ENCODE data around the gene SUGCT.

SUGCT gene

GRCh38 chr7:40654171-40654570 lies 519.4 kb downstream of the SUGCT start:
- Histone ChIP-seq H4K20me1 (no peaks in the 10 kb centered on the region), H3K27ac (no peak overlapping the region), H3K9me3 (replicated peaks in 1 of 11) (peaks cover 0 to 9% (median 5%) of the 10 kb centered on the region in 11 experiments; a peak in 6 of 22 replicates), H3K4me3 (no peak overlapping the region), H3K4me2 (no peak overlapping the region), H3K4me1 (no peaks in the 10 kb centered on the region), H3K36me3 (no peaks in the 10 kb centered on the region), H3K27me3 (no peaks in the 10 kb centered on the region), H3K9ac (no peak overlapping the region)
- TF ChIP-seq Cebpa-rat (IDR thresholded peaks at IDR 0.05): no peak

DNA sequence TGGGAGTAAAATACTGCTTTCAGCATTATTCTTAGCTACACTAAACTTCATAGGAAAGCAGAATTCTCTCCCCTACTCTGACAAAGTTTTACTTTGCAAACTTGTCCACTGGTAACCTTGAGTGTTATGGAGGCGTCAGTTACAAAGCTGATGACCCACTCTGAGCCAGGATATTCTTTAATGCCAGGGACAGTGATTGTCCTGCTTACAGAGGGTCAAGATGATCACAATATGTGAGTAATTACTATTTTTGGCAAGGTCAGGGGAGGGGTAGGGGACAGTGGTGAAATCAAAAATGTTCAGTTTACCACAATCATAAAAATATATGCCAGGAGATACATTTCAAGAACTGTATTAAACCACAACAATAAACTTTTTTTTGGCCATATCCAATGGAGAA lies 520.6 kb downstream of the SUGCT start:
- H4K20me1 ChIP-seq: no peaks in the 10 kb centered on the region
- H3K27ac ChIP-seq: no peak overlapping the region
- H3K4me2 ChIP-seq: no peak overlapping the region
- no peak overlapping the region for H3K9ac ChIP-seq
- no peak for TF ChIP-seq Cebpa-rat (IDR thresholded peaks at IDR 0.05)
- peaks cover 0 to 9% (median 5%) of the 10 kb centered on the region in 11 experiments; a peak in 6 of 22 replicates for H3K9me3 ChIP-seq (replicated peaks in 1 of 11)
- no peaks in the 10 kb centered on the region for H3K36me3 ChIP-seq
- H3K4me1 ChIP-seq: no peaks in the 10 kb centered on the region
- no peak overlapping the region for H3K4me3 ChIP-seq
- no peaks in the 10 kb centered on the region for H3K27me3 ChIP-seq

- Histone ChIP-seq H3K9me3 (replicated peaks in 1 of 11) (peaks cover 0 to under 1% (median 0%) of the 10 kb centered on the region in 11 experiments; a peak in 1 of 22 replicates), H4K20me1 (no peaks in the 10 kb centered on the region), H3K4me3 (no peak overlapping the region), H3K27ac (no peak overlapping the region), H3K36me3 (no peaks in the 10 kb centered on the region), H3K9ac (no peak overlapping the region), H3K27me3 (no peaks in the 10 kb centered on the region), H3K4me2 (no peak overlapping the region), H3K4me1 (no peaks in the 10 kb centered on the region)
- TF ChIP-seq Cebpa-rat (IDR thresholded peaks at IDR 0.05): no peak
Measured at GRCh38 chr7:40656349-40656748, 521.5 kb downstream of the SUGCT start.

GRCh38 chr7:40658729-40659128 lies 523.9 kb downstream of the SUGCT start:
- no peak overlapping the region for H3K9ac ChIP-seq
- no peak overlapping the region for H3K4me2 ChIP-seq
- TF ChIP-seq Cebpa-rat (IDR thresholded peaks at IDR 0.05): no peak
- no peaks in the 10 kb centered on the region for H3K27me3 ChIP-seq
- no peaks in the 10 kb centered on the region for H4K20me1 ChIP-seq
- H3K27ac ChIP-seq: no peak overlapping the region
- H3K4me3 ChIP-seq: no peak overlapping the region
- H3K4me1 ChIP-seq: no peaks in the 10 kb centered on the region
- no peaks in the 10 kb centered on the region for H3K9me3 ChIP-seq (replicated peaks in 1 of 11)
- no peaks in the 10 kb centered on the region for H3K36me3 ChIP-seq

- H3K4me1 ChIP-seq: no peaks in the 10 kb centered on the region
- no peak overlapping the region for H3K9ac ChIP-seq
Measured at GRCh38 chr7:40659231-40659630, 524.4 kb downstream of the SUGCT start.

GRCh38 chr7:40673285-40673684 lies 538.5 kb downstream of the SUGCT start:
- H3K9ac ChIP-seq: no peak overlapping the region
- peak overlapping the region in 6 of 11 experiments; percentile 20 to 50 (median 27); a peak in 10 of 22 replicates for H3K4me2 ChIP-seq
- H4K20me1 ChIP-seq: no peaks in the 10 kb centered on the region
- H3K4me3 ChIP-seq: no peak overlapping the region
- H3K27me3 ChIP-seq: no peaks in the 10 kb centered on the region
- H3K36me3 ChIP-seq: no peaks in the 10 kb centered on the region
- no peaks in the 10 kb centered on the region for H3K9me3 ChIP-seq (replicated peaks in 1 of 11)
- H3K4me1 ChIP-seq: peaks cover 0 to 23% (median 12%) of the 10 kb centered on the region in 10 experiments; a peak in 13 of 20 replicates
- no peak overlapping the region for H3K27ac ChIP-seq
- TF ChIP-seq Cebpa-rat (IDR thresholded peaks at IDR 0.05): no peak

More at GRCh38 chr7:40659231-40659630, 524.4 kb downstream of the SUGCT start:
- H3K4me3 ChIP-seq: no peak overlapping the region
- no peaks in the 10 kb centered on the region for H3K36me3 ChIP-seq
- no peak for TF ChIP-seq Cebpa-rat (IDR thresholded peaks at IDR 0.05)
- H3K4me2 ChIP-seq: no peak overlapping the region
- H4K20me1 ChIP-seq: no peaks in the 10 kb centered on the region
- H3K27me3 ChIP-seq: no peaks in the 10 kb centered on the region
- no peaks in the 10 kb centered on the region for H3K9me3 ChIP-seq (replicated peaks in 1 of 11)
- H3K27ac ChIP-seq: no peak overlapping the region

DNA sequence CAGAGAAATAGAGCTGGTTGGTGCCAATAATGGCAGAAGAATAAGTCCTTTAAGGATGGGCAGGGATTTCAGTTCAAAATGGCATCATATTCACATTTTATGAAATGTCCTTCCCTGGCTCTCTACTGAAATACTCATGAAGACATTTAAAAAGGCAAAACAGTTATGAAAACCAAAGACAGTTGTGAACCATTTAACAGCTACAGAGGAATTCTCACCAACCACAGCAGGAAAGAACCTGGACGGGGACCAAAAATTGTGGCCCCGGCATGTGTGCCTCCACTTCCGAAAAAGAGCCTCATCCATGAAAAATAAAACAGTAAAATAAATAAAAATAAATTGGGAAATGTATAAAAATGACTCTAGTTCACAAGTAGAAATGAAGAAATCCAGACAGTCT lies 539.5 kb downstream of the SUGCT start:
- Histone ChIP-seq H4K20me1 (no peaks in the 10 kb centered on the region), H3K27ac (no peak overlapping the region), H3K27me3 (no peaks in the 10 kb centered on the region), H3K9ac (no peak overlapping the region), H3K9me3 (replicated peaks in 1 of 11) (no peaks in the 10 kb centered on the region), H3K4me2 (no peak overlapping the region), H3K4me3 (no peak overlapping the region), H3K36me3 (no peaks in the 10 kb centered on the region), H3K4me1 (peaks cover 0 to 24% (median 12%) of the 10 kb centered on the region in 10 experiments; a peak in 13 of 20 replicates)
- TF ChIP-seq Cebpa-rat (IDR thresholded peaks at IDR 0.05): no peak

- no peak for TF ChIP-seq Cebpa-rat (IDR thresholded peaks at IDR 0.05)
- Histone ChIP-seq H3K4me2 (no peak overlapping the region), H3K27ac (no peak overlapping the region), H3K36me3 (no peaks in the 10 kb centered on the region), H4K20me1 (no peaks in the 10 kb centered on the region), H3K9ac (no peak overlapping the region), H3K4me3 (no peak overlapping the region), H3K4me1 (peaks cover 0 to 24% (median 12%) of the 10 kb centered on the region in 10 experiments; a peak in 13 of 20 replicates), H3K27me3 (no peaks in the 10 kb centered on the region), H3K9me3 (replicated peaks in 1 of 11) (no peaks in the 10 kb centered on the region)
Measured at GRCh38 chr7:40675741-40676140, 540.9 kb downstream of the SUGCT start.

- no peak for TF ChIP-seq Cebpa-rat (IDR thresholded peaks at IDR 0.05)
Measured at GRCh38 chr7:40676221-40676620, 541.4 kb downstream of the SUGCT start.

GRCh38 chr7:40680657-40681056 lies 545.9 kb downstream of the SUGCT start:
- H3K27ac ChIP-seq: no peak overlapping the region
- peaks cover 0 to 9% (median 5%) of the 10 kb centered on the region in 10 experiments; a peak in 11 of 20 replicates for H3K4me1 ChIP-seq
- no peaks in the 10 kb centered on the region for H3K9me3 ChIP-seq (replicated peaks in 1 of 11)
- no peak overlapping the region for H3K4me3 ChIP-seq
- H3K4me2 ChIP-seq: no peak overlapping the region
- no peaks in the 10 kb centered on the region for H3K36me3 ChIP-seq
- no peaks in the 10 kb centered on the region for H3K27me3 ChIP-seq
- H4K20me1 ChIP-seq: no peaks in the 10 kb centered on the region
- no peak overlapping the region for H3K9ac ChIP-seq
- no peak for TF ChIP-seq Cebpa-rat (IDR thresholded peaks at IDR 0.05)

More at GRCh38 chr7:40676221-40676620, 541.4 kb downstream of the SUGCT start:
- no peak overlapping the region for H3K9ac ChIP-seq
- H3K36me3 ChIP-seq: no peaks in the 10 kb centered on the region
- no peaks in the 10 kb centered on the region for H4K20me1 ChIP-seq
- no peaks in the 10 kb centered on the region for H3K27me3 ChIP-seq
- no peak overlapping the region for H3K27ac ChIP-seq
- H3K9me3 ChIP-seq (replicated peaks in 1 of 11): no peaks in the 10 kb centered on the region
- no peak overlapping the region for H3K4me2 ChIP-seq
- peaks cover 0 to 24% (median 12%) of the 10 kb centered on the region in 10 experiments; a peak in 13 of 20 replicates for H3K4me1 ChIP-seq
- H3K4me3 ChIP-seq: no peak overlapping the region
